Peyer's patch (tissue), 4 donors: ENCODE results near the gene PIK3R3. TPM values are rescaled to one million over a fixed set of nuclear protein-coding genes. Genes with fewer than 3 reads are reported as not detected.

Experiments
- DNase-seq, 3 donors: peaks; one replicate each; pipeline ENCODE4 v3.0.0-alpha.2; 2017 to 2019
- H3K27ac ChIP-seq, 4 donors: fragments of 200-600 bp; sonication (generic); one replicate each; pipeline ENCODE4 v1.5.1; 2016 to 2019
- H3K27me3 ChIP-seq, 2 donors: fragments of 200-600 bp; sonication (generic); one replicate each; pipeline ENCODE4 v1.5.1; 2019
- H3K36me3 ChIP-seq, 3 donors: fragments of 200-600 bp; sonication (generic); one replicate each; pipeline ENCODE4 v1.5.1; 2016 to 2019
- H3K4me1 ChIP-seq, 4 donors: fragments of 200-600 bp; sonication (generic); one replicate each; pipeline ENCODE4 v1.5.1; 2016 to 2019
- H3K4me3 ChIP-seq, 4 donors: fragments of 200-600 bp; sonication (generic); 1 replicate in 3 of 4; 2 replicates in 1 of 4; pipeline ENCODE4 v1.5.1; 2016 to 2019; ENCODE audit warnings: mild to moderate bottlenecking in 1 of 4
- H3K9me3 ChIP-seq, 4 donors: fragments of 200-600 bp; sonication (generic); one replicate each; pipeline ENCODE4 v1.5.1; 2016 to 2019; ENCODE audit warnings: mild to moderate bottlenecking in 1 of 4
- CTCF ChIP-seq, 6 experiments: fragments of 450-650 bp in 4 of 6; fragments of 200-600 bp in 2 of 6; sonication (generic) in 1 of 6; IDR thresholded peaks; one replicate each; pipeline ENCODE4 v1.5.1; 2017 to 2019; ENCODE audit warnings: antibody characterized with exemption in 6 of 6, mild to moderate bottlenecking in 3 of 6, moderate library complexity in 1 of 6
- POLR2A ChIP-seq, 2 donors: fragments of 450-650 bp; IDR thresholded peaks; one replicate each; pipeline ENCODE4 v1.5.1; 2017; ENCODE audit warnings: antibody characterized with exemption in 2 of 2, mild to moderate bottlenecking in 2 of 2, moderate library complexity in 2 of 2
- total RNA-seq, 4 donors: library from RNA; depleted of rRNA; stranded (reverse); fragments of >200 nt; gene quantifications; one replicate each; pipeline ENCODE4 v1.1.0, GENCODE V29; 2016

The PIK3R3 gene
- total RNA-seq, 4 donors from 2014 or later: 2.8 to 12.4 (median 6.4) TPM

- Histone ChIP-seq H3K4me1 (no peaks in the 10 kb centered on the region), H3K27me3 (no peaks in the 10 kb centered on the region), H3K36me3 (peaks cover 0 to 67% (median 0%) of the 10 kb centered on the region in 3 donors), H3K9me3 (no peaks in the 10 kb centered on the region), H3K4me3 (no peak overlapping the region), H3K27ac (no peak overlapping the region)
- no peak for DNase-seq
- TF ChIP-seq POLR2A (IDR thresholded peaks at IDR 0.05) (no peak), CTCF (IDR thresholded peaks at IDR 0.05) (no peak)
These were observed 121.8 kb downstream of the PIK3R3 start for GRCh38 chr1:46010611-46011010.

GRCh38 chr1:46008585-46008984, 123.8 kb downstream of the PIK3R3 start:
- DNase-seq: no peak
- H3K27me3 ChIP-seq: no peaks in the 10 kb centered on the region
- H3K4me1 ChIP-seq: no peaks in the 10 kb centered on the region
- TF ChIP-seq CTCF (IDR thresholded peaks at IDR 0.05) (peak in 2 of 6 experiments; percentile 20 to 26), POLR2A (IDR thresholded peaks at IDR 0.05) (no peak)
- peaks cover 0 to 69% (median 0%) of the 10 kb centered on the region in 3 donors for H3K36me3 ChIP-seq
- no peaks in the 10 kb centered on the region for H3K9me3 ChIP-seq
- no peak overlapping the region for H3K4me3 ChIP-seq
- H3K27ac ChIP-seq: no peak overlapping the region

DNA sequence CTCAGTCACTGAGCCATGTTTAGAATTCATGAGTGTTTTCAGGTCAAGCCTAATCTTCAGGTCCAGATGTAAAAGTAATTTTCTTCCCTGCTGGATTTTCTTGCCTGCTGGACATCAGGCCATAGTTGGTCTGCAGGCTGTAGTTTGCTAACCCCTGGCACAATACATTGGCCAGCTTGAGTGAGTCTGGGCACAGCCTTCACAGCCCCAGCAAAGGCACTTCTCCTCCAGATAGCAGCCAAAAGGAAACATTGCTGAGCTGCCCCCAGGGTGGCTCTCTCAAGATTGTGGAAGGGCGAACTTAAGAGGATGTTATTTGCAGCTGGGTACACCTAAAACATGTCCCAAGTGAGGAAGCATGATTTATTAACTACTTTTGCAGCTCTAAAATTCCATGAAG, 126.8 kb downstream of the PIK3R3 start:
- no peak overlapping the region for H3K27ac ChIP-seq
- H3K36me3 ChIP-seq: peaks cover 0 to 61% (median 0%) of the 10 kb centered on the region in 3 donors
- H3K27me3 ChIP-seq: no peaks in the 10 kb centered on the region
- no peaks in the 10 kb centered on the region for H3K9me3 ChIP-seq
- DNase-seq: no peak
- no peaks in the 10 kb centered on the region for H3K4me1 ChIP-seq
- TF ChIP-seq CTCF (IDR thresholded peaks at IDR 0.05): no peak
- TF ChIP-seq POLR2A (IDR thresholded peaks at IDR 0.05): no peak
- no peak overlapping the region for H3K4me3 ChIP-seq

GRCh38 chr1:46004492-46004891, 127.9 kb downstream of the PIK3R3 start:
- Histone ChIP-seq H3K4me1 (no peaks in the 10 kb centered on the region), H3K27ac (no peak overlapping the region), H3K27me3 (no peaks in the 10 kb centered on the region), H3K36me3 (peaks cover 0 to 52% (median 0%) of the 10 kb centered on the region in 3 donors), H3K9me3 (no peaks in the 10 kb centered on the region), H3K4me3 (no peak overlapping the region)
- DNase-seq: no peak
- TF ChIP-seq CTCF (IDR thresholded peaks at IDR 0.05) (no peak), POLR2A (IDR thresholded peaks at IDR 0.05) (no peak)

DNA sequence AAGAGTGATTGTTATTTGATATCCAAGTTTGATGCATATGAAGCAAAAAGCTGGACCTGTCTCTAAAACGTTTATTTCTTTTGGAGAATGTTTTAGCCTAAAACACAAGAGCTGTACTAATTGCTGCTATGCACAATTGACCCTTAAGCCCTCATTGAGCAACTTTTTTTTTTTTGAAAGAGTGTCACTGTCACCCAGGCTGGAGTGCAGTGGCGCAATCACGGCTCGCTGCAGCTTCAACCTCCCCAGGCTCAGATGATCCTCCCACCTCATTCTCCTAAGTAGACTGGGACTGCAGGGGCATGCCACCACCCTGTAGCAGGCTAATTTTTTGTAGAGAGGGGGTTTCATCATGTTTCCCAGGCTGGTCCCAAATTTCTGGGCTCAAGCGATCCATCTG, 129.1 kb downstream of the PIK3R3 start:
- Histone ChIP-seq H3K4me3 (no peak overlapping the region), H3K4me1 (no peaks in the 10 kb centered on the region), H3K9me3 (no peaks in the 10 kb centered on the region), H3K36me3 (peaks cover 0 to 48% (median 0%) of the 10 kb centered on the region in 3 donors), H3K27me3 (no peaks in the 10 kb centered on the region), H3K27ac (no peak overlapping the region)
- no peak for DNase-seq
- TF ChIP-seq POLR2A (IDR thresholded peaks at IDR 0.05): no peak
- no peak for TF ChIP-seq CTCF (IDR thresholded peaks at IDR 0.05)
